Measurements from ENCODE around the gene DDAH2.

DNA sequence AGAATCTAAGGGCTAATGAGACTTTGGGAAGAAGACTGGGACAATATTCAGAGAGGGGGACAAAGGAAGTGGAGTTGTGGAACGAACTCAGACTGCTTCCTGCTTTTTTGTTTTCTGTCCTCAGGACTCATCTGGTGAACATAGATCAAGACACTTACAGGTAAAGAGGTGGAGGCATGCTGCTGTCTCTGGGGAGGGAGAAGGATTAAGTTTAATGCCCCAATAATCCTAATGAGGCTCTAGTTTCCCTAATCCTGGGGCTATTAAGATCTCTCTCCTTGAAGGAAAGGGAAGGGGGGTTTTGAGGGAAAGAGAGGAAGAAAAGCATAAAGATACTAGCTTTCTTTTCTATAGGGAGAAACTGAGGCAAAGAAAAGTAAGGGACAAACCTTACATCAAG lies 15.3 kb upstream of the DDAH2 start:
- TF ChIP-seq, protein P1, sequence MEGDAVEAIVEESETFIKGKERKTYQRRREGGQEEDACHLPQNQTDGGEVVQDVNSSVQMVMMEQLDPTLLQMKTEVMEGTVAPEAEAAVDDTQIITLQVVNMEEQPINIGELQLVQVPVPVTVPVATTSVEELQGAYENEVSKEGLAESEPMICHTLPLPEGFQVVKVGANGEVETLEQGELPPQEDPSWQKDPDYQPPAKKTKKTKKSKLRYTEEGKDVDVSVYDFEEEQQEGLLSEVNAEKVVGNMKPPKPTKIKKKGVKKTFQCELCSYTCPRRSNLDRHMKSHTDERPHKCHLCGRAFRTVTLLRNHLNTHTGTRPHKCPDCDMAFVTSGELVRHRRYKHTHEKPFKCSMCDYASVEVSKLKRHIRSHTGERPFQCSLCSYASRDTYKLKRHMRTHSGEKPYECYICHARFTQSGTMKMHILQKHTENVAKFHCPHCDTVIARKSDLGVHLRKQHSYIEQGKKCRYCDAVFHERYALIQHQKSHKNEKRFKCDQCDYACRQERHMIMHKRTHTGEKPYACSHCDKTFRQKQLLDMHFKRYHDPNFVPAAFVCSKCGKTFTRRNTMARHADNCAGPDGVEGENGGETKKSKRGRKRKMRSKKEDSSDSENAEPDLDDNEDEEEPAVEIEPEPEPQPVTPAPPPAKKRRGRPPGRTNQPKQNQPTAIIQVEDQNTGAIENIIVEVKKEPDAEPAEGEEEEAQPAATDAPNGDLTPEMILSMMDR (IDR thresholded peaks at IDR 0.05): no peak
- no peak for TF ChIP-seq POLR2A (IDR thresholded peaks at IDR 0.05)
